Astrocyte of the cerebellum (primary cell): Measurements from ENCODE around the gene SLC34A1.
A peak's percentile ranks its signal among the peaks of the same experiment; 100 is the strongest.

Experiments
- DNase-seq: peaks from one replicate; pipeline ENCODE4 v3.0.0-alpha.2; 2011; ENCODE audit warnings: low read depth
- H3K4me3 ChIP-seq: 2 replicates; pipeline ENCODE4 v1.5.1; 2011; ENCODE audit warnings: mild to moderate bottlenecking, low read depth, low read length, moderate library complexity
- in situ Hi-C: cut with HindIII; loops from 2 replicates; pipeline ENCODE4 v1.10.0; 2017; ENCODE audit warnings: low sequenced_read_pairs
- TF ChIP-seq, protein P1 (sequence below): IDR thresholded peaks from 2 replicates; pipeline ENCODE4 v1.5.1; 2012; ENCODE audit warnings: low read length, low read depth, moderate library complexity, mild to moderate bottlenecking; ENCODE audit errors: missing control alignments

The SLC34A1 gene

DNA sequence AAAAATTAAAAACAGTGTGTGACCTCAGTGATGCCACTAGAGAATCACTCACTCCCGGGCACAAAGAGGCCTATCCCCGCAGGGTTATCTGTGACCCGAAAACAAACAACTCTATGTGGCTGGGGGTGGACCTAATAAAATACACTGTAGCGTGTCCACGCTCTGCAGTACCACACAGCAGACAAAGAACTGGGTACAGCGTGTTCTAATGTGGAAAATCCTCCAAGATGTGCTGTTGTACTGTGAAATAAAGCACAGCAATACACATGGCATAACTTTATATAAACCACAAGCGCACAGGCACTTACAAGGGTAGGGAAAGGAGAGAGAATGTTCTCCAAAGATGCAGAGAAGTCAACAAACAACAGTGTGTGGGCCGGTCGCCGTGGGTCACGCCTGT is 8.1 kb upstream of the SLC34A1 start:
- TF ChIP-seq, protein P1, sequence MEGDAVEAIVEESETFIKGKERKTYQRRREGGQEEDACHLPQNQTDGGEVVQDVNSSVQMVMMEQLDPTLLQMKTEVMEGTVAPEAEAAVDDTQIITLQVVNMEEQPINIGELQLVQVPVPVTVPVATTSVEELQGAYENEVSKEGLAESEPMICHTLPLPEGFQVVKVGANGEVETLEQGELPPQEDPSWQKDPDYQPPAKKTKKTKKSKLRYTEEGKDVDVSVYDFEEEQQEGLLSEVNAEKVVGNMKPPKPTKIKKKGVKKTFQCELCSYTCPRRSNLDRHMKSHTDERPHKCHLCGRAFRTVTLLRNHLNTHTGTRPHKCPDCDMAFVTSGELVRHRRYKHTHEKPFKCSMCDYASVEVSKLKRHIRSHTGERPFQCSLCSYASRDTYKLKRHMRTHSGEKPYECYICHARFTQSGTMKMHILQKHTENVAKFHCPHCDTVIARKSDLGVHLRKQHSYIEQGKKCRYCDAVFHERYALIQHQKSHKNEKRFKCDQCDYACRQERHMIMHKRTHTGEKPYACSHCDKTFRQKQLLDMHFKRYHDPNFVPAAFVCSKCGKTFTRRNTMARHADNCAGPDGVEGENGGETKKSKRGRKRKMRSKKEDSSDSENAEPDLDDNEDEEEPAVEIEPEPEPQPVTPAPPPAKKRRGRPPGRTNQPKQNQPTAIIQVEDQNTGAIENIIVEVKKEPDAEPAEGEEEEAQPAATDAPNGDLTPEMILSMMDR = no peak
- no peak overlapping the region for H3K4me3 ChIP-seq
- in situ Hi-C loops = no loop called here
- DNase-seq = no peak

DNA sequence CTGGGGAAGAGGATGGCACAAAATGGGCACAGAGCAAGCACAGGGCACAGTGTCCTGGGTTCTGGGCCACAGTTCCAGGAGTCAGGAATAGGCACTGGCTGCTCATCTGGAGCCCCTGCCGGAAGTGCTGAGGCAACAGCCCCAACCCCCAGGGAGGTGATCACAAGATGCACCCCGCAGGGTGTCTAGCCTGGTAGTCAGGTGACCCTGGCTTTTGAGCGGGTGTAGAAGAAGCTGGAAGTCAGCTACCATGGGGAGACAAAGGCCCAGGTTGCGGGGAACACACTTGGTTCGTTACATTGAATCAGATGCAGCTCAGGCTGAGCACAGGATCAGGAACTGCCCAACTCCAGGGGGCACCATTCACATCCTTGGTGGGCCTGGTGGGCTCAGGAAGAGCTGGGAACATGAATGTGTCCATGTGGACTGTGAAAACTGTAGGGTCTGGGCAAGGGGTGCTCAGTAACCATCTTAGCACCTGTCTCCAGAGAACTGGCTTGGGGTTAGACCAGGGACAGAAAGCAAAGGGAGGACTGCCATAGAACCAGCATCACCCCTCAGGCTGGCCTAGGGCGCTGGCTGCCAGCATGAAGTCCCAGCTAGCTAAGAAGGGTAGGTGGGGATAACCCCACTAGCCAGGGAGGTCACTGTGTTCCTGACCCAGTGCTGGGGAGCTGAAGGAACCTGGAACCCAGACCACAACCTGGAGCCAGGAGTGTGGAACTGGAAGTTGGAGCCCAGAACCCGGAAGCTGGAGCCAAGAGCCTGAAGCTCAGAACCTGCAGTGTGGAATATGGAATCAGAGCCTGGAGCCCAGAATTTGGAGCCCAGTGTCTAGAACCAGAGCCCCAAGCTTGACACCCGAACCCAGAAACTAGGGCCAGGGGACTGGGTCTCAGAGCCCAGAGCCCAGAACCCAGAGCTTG is 6.1 kb upstream of the SLC34A1 start:
- TF ChIP-seq, protein P1 = no peak
- H3K4me3 ChIP-seq = no peak overlapping the region
- no peak for DNase-seq
- in situ Hi-C loops = no loop called here

DNA sequence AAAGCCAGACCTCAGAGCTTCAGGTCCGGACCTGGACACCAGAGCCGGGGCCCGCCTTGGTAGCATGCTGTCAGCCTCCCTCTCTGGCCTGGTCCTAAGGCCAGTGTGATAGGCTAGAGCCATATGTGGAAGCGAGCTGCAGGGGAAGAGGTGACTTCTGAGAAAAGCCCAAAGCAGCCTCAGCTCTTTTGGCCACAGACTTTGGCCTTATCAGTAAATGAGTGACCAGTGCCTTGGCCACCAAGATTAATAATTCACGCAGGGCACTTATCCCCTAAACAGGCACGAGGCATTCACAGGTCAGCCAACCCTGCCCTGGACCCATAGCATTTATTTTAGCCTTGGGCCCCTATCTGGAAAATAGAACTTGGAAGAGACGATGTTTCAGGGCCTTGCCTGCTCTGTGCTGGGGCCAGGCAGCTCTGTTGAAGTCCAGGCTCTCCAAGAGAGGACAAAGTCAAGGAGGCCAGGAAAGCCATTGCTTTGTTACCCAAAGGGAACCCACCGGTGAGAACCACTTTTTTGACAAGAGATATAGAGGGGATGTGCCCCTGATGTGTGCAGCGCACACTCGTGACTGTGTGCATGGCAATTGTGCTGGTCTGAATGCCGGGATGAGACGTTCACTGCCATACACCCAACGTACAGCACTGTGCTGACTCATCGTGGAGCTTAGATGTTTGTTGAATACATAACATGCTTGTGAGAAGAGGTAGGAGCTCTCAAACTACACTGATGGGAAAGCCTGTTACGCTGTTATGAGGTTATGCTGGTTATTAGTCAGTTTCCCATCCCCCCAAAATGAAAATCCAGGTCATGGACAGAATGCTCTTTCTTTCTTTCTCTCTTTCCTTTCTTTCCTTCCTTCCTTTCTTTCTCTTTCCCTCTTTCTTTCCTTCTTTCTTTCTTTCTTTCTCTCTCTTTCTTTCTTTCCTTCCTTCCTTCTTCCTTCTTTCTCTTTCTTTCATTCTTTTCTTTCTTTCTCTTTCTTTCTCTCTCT is 5.0 kb upstream of the SLC34A1 start:
- DNase-seq = peak; percentile 15
- TF ChIP-seq, protein P1 = no peak
- H3K4me3 ChIP-seq = no peak overlapping the region
- in situ Hi-C loops = no loop called here

DNA sequence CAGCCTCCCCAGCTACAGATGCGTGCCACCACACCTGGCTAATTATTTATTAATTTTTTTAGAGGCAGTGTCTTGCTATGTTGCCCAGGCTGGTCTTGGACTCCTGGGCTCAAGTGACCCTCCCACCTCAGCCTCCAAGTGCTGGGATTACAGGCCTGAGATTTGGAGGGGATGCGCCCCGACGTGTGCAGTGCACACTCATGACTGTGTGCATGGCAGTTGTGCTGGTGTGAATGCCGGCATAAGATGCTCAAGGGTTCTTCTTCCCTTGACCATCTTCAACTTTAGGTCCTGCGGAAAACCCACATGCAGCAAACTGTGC is 3.5 kb upstream of the SLC34A1 start:
- TF ChIP-seq, protein P1 = no peak
- in situ Hi-C loops = no loop called here
- no peak for DNase-seq
- H3K4me3 ChIP-seq = no peak overlapping the region

DNA sequence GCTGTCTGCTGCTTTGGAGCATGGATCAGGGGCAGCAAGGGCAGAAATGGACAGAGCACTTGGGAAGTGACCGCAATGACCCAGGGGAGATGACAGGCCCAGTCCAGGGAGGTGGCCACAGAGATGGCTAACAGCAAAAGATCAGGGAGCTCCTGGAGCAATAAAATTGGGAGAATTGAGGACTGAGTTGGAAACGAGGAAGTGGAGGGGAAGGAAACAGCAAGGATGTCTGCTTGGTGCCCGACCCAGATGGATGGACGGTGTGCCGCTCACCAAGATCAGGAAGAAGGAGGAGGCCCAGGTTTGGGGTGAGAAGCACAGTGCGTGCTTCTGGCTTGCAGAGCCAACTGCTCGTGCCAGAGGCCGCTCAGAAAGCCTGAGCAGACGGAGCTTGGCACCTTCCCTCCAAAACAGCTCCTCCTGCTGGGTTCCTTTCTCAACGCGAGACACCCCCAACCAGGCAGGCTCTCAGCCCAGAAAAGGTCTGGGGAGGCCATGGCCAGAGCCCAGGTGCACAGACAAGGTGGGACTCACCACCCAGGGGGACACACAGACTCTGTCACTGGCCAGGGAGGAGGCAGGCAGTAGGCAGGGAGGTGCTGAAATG is 1.7 kb upstream of the SLC34A1 start:
- DNase-seq = peak; percentile 20
- TF ChIP-seq, protein P1 = peak; percentile 55
- in situ Hi-C loops = no loop called here
- H3K4me3 ChIP-seq = no peak overlapping the region

DNA sequence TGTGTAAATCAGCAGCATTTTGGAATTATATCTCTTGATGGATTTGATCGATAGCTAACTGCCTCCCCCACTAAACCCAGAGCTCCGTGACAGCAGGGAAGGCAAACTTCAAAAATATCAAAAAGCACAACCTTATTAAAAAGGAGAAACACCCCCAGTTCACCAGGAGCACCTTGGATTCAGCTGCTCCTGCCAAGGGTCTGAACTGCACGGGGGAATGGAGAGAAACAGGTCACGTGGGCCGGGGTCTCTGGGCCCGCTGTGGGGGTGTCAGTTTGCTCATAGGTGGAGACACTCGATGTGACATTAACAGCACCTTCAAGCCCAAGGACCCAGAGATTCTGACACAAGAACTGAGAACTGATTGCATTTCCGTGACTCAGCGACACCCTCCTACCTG is 1.1 kb upstream of the SLC34A1 start:
- H3K4me3 ChIP-seq = no peak overlapping the region
- DNase-seq = no peak
- TF ChIP-seq, protein P1 = no peak
- in situ Hi-C loops = no loop called here
